HG03571 (cell line): ENCODE data around the gene GPR25.
A peak's percentile ranks its signal among the peaks of the same experiment; 100 is the strongest.

ENCODE experiments used
- ATAC-seq: cut with Tn5 transposase; IDR thresholded peaks from one replicate; pipeline ENCODE4 v1.9.1; 2021; ENCODE audit not compliant: unreplicated experiment

Gene GPR25

DNA sequence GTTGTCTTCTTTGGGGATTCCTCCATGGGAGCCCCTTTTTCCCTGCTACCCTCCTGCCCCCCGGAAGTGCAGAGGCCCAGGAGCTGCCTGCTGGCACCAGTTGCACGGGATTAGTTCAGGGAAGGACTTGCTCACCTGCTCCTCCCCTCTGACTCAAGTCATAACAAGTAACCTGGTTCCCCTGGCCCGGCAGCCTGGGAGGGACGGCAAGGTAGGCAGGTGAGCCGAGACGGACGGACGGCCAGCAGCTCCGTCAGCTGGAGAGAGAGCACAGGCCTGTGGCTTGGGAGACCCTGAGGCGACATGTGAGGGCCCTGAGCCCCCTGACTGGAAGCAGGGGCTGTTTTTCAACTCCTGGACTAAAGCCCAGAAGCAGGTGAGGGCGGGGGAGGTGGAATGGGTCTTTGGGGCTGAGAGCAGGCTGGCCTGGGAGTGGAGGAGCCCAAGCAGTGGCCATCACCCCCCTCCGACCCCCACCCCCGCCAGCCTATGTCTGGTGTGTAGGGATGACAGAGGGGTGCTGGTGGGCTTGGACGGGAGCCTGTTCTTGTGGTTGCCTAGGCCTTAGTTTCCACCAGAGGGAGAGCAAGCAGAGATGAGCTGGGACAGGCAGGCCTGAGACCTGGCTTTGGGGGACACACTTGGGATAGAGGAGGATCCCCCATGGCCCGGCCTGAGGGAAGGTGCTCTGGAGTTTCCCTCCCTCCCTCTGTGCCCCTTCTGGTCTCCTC is 22.1 kb downstream of the GPR25 start, which contains the start of gene INAVA:
TSS of gene INAVA (plus strand) at position 189 of the 731 bp plus-strand sequence. CDS start 3,501 bp downstream, outside the sequence.
- ATAC-seq: no peak

DNA sequence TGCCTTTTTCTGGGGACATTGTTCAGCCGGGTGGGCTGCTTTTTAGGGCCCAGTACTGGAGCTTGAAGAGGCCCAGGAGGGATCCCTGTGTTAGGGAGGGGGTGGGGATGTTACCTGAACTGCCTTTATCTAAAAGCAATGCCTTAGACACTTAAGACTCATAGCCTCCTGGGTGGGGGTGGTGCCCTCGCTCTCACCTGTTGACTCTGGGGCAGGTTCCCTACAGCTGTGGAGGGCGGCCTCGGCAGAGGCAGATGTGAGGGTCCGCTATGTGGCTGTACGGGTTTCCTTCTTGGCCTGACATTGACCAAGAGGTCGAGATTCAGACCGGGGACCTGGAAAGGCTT is 22.6 kb downstream of the GPR25 start:
- ATAC-seq: no peak

DNA sequence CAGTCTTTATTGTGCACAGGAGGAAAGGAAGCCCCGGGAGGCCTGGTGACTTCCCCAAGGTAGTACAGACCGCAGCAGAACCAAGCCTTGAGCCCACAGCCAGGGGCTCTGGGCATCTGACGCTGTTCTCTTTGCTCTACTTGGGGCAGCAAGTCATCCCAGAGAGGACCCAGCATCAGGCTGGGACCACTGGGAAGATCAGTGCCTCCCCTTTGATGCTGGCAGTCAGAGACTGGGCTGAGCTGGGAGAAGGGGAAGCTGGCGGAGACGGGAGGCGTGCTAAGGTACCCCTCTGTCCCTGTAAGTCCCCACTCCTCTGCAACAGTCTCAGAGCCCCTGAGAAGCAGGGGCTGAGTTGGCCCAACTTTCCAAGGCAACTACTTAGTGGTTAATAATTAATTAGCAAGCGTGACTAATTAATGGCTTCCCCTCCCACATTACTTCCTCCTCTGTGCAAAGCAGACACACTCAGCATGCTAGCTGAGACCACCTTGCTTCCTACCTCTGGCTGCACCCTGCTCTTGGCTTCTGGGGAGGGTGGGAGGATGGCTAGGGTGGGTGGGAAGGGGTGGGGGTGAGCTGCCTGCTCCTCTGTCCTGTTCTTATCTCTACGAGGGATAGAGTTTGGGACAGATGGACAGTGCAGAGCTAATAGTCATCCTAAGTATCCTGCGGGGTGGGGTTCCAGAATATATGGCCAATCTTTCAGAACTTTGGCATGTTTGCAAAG is 23.2 kb downstream of the GPR25 start:
- ATAC-seq: peak; percentile 64

DNA sequence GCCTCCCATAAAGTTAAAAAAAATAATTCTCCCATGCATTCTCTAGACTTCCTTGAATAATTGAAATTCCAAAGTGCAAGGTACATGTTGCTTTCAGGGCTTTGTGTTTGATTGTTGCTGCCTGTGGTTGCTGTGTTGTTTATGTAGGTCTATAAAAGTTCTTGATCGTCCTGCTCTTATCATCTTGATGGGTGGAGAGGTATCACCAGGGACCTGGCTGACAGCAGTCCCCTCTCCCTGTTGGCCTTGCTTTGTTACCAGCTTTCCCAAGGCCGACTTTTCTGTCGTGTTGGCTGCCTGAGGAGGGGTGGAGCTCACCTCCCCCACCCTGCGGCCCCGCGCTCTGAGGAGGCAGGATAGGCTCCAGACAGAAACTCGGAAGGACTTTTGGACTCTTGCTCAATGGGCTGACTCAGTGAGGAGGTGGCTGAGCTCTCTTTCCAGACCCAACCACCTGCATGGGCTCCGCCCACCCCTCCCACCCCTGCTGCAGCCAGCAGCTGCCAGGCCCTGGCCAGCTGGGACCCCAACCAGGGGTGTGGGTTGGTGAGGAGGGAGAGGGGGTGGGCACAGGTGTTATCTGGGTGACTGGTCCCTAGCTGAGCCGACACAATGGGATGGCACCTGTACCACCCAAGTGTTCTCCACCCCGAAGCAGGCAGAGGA is 23.9 kb downstream of the GPR25 start:
- no peak for ATAC-seq

DNA sequence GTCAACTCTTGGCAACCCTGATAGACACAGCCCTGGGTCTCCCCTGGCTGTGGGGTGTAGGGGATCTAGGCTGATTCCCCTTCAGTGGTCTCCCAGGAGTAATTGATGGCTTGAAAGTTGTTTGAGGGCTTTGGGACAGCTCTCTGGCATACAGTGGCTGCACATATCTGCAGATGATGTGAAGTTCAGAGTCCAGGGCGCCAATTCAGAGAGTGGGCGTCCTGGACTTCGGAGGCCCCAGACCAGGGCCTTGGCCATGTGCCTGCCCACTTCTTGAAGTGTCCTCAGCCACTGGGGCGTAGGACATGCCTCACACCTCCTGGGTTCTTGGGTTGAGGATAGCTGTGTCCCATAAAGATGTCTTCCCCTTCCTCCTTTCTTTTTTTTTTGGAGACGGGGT is 24.5 kb downstream of the GPR25 start:
- no peak for ATAC-seq

DNA sequence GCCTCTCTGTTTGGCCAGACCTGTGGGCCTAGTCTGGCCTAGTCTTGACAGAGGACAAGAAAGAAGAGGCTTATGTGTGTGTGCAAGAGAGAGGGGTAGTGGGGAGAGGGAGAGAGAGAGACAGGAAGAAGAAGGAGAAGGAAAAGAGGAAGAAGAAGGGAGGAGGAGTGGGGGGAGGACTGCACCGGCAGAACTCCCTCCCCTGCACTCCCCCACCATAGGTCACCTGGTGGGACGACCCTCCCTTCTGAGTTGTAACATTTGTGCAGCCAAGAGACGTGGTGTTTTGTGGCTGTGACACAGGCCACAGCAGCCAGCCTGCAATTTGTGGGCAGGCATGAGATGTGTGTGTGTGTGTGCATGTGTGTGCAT is 26.2 kb downstream of the GPR25 start:
- ATAC-seq: no peak

DNA sequence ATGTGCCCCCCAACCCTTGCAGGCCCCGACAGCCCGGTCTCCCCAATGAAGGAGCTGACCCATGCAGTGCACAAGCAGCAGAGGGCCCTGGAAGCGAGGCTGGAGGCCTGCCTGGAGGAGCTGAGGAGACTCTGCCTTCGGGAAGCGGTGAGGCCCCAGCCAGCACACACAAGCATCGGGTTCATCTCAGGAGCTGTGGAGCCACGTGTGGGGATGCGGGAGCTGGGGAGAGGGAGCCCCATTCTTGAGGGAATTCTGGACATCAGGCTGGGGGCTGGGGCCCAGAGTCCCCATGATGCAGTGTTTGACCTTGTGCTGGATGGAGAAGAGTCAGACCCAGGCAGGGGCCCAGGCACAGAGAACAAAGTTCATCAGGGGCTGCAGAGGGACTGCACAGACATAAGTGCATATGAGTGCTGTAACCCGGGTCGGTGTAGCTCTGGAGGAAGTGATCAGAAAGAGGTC is 26.7 kb downstream of the GPR25 start:
- ATAC-seq: no peak

DNA sequence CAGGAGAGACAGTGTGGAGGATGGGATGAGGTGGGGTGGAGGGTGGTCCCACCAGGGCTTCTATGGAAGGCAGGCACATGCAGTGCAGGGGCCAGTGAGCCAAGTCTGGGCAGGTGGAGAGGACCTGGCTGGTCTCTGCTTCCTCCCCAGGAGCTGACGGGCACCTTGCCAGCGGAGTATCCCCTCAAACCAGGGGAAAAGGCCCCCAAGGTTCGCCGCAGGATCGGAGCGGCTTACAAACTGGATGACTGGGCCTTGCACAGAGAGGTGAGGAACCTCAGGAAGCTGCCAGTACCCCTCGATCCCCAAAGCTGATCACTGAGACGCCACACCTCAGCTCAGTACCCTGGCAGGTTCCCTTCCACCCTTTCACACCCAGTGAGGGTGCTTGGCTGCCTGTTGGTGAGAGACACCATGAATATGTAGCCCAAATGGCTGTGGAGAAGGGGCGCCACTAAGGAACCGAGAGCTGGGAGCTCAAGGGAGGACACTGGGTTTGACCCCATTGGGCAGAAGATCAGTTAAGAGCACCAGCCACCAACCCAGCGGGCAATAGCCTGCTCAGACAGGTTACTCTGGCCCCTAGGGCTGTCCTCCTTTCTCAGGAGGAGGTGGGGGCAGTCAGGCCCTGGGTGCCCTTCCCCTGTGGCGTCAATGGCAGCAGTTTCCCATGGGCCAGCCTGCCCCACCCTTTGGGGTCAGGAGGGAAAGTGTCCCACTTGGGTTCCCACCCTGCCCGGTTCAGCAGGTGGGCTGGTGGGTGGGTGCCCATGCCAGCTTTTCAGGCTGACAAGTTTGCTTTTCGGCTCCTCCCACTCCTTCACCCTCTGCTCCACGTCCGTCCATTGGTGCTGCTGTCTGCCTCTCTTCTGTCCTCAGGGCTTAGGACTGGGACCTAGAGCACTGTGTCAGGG is 27.4 kb downstream of the GPR25 start:
- no peak for ATAC-seq

DNA sequence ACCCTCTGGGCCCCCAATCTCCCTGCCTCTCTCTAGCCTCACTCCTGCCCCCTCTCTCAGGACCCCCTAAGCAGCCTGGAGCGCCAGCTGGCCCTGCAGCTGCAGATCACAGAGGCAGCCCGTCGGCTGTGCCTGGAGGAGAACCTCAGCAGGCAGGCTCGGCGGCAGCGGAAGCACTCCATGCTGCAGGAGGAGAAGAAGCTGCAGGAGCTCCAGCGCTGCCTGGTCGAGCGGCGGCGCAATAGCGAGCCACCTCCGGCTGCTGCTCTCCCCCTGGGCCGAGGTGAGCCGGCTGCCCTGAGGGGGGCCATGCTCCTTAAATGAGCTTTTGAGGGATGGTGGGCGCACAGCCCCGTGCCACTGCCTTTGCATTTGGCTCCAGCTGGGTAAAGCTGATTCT is 28.1 kb downstream of the GPR25 start:
- ATAC-seq: no peak

DNA sequence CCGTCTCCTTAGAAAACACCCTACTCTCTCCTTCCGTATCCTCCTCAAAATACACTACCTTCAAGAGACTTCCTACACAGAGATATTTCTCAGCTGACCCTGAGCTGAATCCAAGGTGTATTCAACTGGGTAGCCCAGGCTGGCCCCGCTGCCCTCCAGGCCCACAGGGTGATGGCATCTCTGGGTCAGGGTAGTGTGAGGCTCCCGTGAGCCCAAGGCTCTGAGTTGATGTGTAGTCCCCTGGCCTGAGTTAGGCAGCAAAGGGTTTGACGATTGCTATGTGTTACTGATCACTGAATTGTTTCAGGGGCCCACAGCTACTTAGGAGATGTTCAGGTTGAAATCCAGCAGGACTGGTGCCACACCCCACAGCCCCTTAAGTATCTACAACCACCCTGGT is 28.6 kb downstream of the GPR25 start:
- no peak for ATAC-seq

DNA sequence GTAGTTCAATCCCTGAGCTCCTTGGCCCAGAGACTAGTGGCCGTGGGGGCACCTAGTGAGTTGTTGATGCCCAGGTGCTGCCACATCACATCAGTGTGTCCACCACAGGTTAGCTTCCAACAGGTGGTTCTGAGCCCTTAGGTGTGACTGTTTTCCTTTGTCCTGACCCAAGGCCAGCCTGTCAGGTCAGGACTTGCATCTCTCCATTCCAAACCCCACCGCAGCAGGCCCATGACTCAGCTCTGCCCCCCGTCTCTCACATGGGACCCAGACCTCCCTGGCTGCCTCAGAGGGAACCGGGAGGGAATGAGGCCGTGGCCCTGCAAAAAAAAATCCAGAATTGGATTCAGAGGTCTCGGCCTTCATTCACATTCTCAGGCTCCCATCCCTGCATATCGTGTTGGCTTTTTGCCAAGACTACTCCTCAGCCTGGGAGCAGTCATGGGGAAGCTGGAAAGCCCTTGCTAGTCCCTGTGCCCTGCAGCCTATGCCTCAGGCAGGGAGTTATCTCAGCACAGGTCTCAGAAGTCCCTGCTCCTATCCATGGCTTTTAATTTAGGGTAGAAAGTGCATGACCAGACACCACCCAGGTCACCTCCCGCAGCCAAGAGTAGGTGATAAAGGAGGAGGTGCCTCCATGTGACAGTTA is 29.1 kb downstream of the GPR25 start:
- ATAC-seq: no peak

DNA sequence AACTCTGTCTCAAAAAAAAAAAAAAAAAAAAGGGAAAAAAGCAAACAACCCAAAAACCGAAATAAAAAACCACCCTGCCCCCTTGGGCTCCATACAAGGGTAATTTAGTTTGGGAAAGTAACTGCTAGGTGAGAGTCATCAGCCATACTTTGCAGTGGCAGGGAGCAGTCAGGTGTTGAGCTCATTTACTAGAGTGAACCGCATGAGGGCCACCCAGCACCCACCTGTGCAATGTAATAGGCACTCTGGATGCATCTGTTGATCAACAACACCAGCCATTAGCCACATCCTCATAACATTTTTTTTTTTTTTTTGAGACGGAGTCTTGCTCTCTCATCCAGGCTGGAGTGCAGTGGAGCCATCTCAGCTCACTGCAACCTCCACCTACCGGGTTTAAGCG is 31.0 kb downstream of the GPR25 start:
- no peak for ATAC-seq

DNA sequence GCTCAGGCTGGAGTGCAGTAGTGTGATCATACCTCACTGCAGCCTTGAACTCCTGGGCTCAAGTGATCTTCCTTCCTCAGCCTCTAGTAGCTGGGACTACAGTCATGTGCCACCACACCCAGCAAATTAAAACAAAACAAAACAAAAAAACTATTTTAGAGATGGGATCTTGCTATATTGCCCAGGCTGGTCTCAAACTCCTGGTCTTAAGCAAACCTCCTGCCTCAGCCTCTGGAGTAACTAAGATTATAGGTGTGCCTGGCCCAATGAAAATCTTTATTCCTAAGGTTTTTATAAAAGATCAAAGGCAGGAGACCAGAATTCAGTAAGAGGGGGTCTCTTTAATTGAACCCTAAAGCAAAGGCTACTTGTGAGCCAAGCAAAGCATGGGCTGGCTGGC is 32.0 kb downstream of the GPR25 start:
- no peak for ATAC-seq

DNA sequence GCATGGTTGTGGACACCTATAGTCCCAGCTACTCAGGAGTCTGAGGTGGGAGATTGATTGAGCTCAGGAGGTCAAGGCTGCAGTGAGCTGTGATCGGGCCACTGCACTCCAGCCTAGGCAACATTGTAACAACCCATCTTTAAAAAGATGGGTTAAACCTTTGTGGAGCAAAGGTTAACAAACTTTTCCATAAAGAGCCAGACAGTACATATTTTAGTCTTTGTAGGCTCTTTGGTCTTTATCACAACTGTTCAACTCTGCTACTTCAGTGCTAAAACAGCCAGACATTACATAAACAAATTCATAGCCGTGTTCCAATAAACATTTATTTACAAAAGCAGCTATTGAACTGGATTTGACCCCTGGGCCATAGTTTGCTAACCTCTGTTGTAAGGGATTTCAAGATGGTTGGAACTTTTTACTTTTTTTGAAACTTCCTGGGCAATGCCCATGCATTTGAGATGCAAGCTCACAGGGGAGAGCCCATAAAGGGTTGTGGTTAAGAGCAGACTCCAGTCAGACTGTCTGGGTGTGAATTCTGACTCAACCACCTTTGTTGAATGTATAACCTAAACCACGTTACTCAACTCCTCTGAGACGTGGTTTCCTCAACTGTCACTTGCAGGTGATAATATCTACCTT is 32.8 kb downstream of the GPR25 start:
- ATAC-seq: peak; percentile 32

DNA sequence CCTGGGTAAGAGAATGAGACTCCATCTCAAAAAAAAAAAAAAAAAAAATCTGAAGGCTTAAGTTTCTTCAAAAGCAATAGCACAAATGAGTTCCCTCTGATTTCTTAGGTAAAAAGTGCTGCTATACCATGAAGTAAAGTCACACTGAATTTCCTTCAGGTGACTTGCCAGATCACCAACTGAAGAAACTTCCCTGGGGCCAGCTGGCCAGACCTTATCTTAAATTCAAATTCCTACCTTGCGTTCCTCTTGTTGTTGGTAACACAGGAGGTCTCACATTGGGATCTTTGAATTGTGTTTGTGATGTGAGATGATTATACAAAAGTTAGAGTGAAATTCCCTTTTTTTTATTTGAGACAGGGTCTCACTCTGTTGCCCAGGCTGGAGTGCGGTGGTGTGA is 33.7 kb downstream of the GPR25 start:
- ATAC-seq: no peak

DNA sequence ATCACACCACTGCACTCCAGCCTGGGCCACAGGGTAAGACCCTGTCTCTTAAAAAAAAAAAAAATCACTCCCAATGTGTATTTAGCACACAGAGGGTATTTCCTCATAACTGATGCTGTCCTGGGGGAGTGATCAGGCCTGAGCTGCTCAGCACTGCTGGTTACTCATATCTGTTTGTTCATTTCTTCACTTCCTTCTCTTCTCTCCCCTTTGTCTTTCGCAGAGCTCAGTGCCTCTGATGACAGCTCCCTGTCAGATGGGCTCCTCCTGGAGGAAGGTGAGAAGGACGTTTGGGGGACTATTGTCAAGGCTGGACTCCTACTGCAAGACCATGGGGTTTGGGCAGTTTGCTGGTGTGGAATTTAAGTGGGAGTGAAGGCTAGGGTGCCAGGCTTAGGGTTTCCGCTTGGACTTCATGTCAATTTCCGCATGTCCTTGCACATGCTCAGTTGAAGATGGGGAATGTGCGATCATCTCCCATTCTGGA is 34.9 kb downstream of the GPR25 start:
- peak; percentile 44 for ATAC-seq

DNA sequence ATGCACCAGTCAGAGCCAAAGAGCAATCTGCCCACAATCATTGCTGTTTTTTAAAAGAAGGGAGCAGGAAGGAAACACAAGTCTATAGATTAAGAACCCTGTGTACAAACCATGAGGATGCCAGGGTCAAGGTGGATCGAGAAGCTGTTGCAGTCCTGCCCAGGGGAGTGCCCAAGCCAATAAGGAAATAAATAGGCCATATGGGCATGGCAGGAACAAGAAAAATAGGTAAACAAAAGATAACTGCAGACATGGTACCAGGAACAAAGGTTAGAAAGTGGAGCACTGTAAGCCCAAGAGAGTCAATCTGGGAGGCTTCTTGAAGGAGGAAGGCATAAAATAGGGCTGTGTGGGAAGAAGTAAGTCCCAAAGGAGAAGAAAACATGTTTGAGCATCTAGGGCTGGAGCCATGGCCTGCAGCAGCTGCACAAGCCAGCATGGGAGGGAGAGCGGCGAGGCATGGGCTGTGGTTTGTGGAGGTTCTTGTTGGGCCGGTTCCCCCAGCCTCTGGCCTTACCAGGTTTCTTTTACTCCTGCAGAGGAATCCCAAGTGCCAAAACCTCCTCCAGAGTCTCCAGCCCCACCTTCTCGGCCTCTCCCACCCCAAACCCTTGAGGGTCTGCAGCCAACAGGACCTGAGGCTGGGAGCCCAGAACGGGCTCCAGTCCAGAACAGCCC is 35.5 kb downstream of the GPR25 start:
- no peak for ATAC-seq

DNA sequence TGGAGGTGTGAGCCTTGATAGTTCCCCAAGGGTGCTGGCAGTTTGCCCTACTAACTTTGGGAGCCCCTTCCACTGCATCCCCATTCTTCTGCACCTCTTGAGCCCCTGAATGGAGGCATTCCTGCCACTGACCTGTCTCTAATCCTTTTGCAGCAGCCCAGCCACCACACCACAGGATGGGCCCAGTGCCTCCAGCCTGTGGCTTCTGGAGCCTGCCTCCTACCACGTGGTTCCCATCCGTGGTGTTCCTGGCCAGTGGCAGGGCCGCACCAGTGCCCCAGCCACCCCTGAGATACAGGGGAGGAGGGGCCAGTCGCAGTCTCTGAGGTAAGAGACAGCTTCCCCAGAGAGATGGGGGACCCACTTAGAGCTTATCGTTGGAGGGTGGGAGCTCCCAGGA is 36.3 kb downstream of the GPR25 start:
- ATAC-seq: no peak

DNA sequence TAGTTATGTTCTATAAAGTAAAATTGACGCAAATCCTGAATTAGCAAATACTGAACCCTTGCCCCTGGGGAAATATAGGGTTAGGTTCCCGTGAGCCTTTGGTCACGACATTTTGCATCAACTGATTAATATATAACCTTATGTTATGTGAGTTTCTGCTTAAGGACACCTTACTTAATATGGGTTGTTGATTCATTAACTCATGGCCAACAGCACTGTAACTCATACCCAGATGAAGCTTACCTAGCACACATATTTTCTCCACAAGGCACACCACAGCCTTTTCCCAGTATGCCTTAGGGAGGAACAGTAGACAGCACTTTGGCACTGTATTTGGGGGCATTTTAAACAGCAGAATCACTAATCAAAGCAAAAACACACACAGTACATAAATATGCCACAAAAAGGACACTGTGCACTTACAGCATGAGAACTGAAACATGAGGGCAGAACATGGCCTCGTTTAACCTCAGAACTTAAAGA is 37.0 kb downstream of the GPR25 start:
- ATAC-seq: peak; percentile 50
